GM18868 (cell line): Measurements from ENCODE around the gene ACSM5.
"Not testable (repeated sequence)": the region's sequence is repeated elsewhere in the genome, so short reads cannot be mapped to it uniquely, and the experiment has no call there.

Source experiments
- ATAC-seq: cut with Tn5 transposase; IDR thresholded peaks from one replicate; pipeline ENCODE4 v1.9.1; 2021; ENCODE audit warnings: mild to moderate bottlenecking, moderate library complexity; ENCODE audit not compliant: unreplicated experiment

ACSM5 gene

DNA sequence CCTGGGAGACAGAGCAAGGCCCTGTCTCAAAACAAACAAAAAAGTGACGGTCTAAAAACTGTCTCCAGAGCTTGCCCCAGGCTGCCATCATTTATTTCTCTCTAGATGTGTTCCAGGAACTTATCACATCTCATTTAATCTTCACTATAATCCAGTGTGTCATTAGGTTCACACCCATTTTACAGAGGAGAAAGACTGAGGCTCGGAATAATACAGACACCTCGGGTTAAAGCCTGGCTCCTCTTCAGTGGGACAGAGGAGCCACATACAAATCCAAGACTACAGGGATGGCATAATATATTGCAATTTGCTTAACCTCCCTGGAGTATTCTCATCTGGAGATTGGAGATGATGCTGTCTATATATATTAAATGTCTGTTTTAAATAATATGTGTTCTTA is 10.7 kb upstream of the ACSM5 start:
- no peak for ATAC-seq

- no peak for ATAC-seq
These were observed 10.1 kb upstream of the ACSM5 start for GRCh38 chr16:20399185-20399584.

- ATAC-seq = no peak
These were observed 8.3 kb upstream of the ACSM5 start for GRCh38 chr16:20401066-20401465.

GRCh38 chr16:20401475-20402016 is 7.8 kb upstream of the ACSM5 start:
- no peak for ATAC-seq

GRCh38 chr16:20402651-20403050 is 6.7 kb upstream of the ACSM5 start:
- ATAC-seq = no peak

DNA sequence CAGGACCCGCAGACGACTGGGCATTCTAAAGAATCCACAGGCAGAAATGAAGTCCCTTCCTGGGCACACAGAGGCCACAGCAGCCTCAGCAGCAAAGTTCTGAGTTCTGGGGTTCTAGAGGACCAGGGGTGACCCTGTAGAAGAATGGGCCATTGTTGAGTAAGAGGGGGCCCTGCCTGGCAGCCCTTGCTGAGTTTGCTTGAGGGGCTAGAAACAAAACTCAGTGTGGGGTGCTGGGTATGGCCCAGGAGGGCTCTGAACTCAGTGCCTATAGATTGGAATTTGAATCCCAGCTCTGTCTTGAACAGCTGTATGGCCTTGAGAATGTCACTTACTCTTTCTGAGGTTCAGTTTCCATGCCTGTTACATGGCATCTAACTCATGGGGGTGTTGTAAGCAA is 4.7 kb upstream of the ACSM5 start, which contains the start of gene PDILT:
Gene PDILT (minus strand): TSS at position 101 of the 400 bp plus-strand sequence. CDS start 5,437 bp downstream, outside the sequence.
- ATAC-seq = no peak

DNA sequence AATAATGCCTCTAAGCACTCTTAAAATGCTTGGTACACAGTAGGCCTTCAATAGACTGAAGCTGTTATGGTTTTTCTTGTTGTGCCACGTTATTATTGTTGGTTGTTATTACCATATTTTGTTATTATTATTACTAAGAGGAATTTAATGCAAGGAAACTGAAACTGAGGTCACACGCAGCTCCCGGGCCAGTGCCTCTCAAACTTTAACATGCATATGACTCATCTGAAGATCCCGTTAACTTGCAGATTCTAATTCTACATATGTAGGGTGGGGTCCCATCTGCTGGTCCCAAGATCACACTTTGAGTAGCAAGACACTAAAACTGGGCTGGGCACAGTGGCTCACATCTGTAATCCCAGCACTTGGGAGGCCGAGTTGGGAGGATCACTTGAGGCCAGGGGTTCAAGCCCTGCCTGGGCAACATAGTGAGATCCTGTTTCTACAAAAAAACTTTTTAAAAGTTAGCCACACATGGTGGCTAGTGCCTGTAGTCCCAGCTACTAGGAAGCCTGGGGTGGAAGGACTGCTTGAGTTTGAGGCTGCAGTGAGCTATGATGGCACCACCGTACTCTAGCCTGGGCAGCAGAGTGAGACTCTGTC is 888 bp downstream of the ACSM5 start:
- peak; percentile 70 for ATAC-seq

- ATAC-seq = no peak
These were observed 1.7 kb downstream of the ACSM5 start for GRCh38 chr16:20411055-20411454.

DNA sequence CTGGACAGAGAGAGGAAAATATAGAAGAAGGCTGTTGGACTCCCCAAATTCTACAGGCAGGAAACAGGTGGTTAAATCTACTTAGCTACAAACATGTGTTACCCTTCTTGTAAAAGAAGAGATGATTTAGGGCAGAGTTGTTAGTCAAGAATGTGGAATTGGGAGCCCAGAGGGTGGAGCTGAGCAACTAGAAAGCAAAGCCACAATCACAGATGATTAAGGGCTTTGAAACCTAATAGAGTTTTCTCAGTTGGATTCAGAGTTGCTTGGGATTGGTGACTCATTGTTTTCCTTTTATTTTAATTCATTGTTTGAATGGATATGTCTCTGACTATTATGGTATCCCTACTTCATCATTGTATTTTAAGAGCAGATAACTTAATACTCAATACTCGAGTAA is 6.2 kb downstream of the ACSM5 start:
- no peak for ATAC-seq

GRCh38 chr16:20419093-20419492 is 9.8 kb downstream of the ACSM5 start:
- not testable (repeated sequence) for ATAC-seq

DNA sequence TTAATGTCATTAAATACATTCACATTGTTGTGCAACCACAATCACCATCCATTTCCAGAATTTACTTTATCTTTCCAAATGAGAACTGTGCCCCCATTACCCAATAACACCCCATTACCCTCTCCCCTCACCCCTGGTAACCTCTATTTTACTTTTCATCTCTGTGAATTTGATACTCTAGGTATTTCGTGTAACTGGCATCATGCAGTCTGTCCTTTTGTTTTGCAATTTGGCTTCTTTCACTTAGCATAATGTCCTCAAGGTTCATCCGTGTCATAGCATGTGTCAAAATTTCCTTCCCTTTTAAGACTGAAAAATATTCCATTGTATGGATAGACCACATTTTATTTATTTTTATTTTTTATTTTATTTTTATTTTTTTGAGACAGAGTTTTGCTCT is 12.4 kb downstream of the ACSM5 start:
- ATAC-seq = not testable (repeated sequence)

- not testable (repeated sequence) for ATAC-seq
These were observed 14.4 kb downstream of the ACSM5 start for GRCh38 chr16:20423772-20424128.

- ATAC-seq = no peak
These were observed 15.0 kb downstream of the ACSM5 start for GRCh38 chr16:20424129-20424866.

- ATAC-seq = not testable (repeated sequence)
These were observed 18.1 kb downstream of the ACSM5 start for GRCh38 chr16:20427401-20427797.

GRCh38 chr16:20429499-20429898 is 20.2 kb downstream of the ACSM5 start:
- ATAC-seq = not testable (repeated sequence)

- not testable (repeated sequence) for ATAC-seq
These were observed 21.1 kb downstream of the ACSM5 start for GRCh38 chr16:20430480-20430879.

- no peak for ATAC-seq
These were observed 21.6 kb downstream of the ACSM5 start for GRCh38 chr16:20430948-20431347.

- ATAC-seq = not testable (repeated sequence)
These were observed 29.6 kb downstream of the ACSM5 start for GRCh38 chr16:20438950-20439349.

GRCh38 chr16:20439820-20440231 is 30.5 kb downstream of the ACSM5 start:
- ATAC-seq = not testable (repeated sequence)

DNA sequence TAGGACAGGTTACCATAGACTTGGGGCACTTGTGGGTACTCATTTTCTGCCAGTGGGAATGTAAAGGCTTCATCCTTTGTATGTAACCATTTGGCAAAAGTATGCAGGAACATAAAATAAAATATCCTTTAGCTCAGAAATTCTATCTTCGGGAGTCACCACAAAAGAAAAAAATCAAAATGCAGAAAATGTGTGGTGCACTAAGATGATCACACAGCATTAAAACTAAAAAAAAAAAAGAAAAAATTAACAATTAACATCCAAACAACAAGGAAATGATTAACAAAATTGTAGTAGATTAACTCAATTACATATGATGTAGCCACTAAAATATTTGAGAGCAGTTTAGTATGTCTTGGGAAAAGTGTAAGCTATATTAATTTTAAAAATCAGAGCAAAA is 31.4 kb downstream of the ACSM5 start:
- ATAC-seq = not testable (repeated sequence)

GRCh38 chr16:20441191-20441590 is 31.9 kb downstream of the ACSM5 start:
- no peak for ATAC-seq

DNA sequence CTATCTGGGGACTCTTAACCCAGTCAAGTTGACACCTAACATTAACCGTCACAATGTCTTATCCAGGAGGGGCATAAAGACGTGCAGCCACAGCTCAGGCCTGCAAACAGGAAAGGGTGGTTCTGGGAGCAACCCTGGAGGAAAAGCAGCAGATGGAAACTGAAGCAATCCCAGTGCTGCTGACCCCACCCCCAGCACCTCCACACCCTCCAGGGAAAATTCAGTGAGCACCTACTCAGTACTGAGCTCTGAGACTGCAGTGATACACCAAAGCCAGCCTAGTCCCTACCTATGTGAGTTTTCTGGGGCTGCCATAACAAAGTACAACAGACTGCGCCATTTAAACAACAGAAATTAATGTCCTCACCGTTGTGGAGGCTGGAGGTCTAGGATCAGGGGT is 32.5 kb downstream of the ACSM5 start:
- not testable (repeated sequence) for ATAC-seq
